GM23248 (cell line): ENCODE data around the gene CREB5.
"Not testable (repeated sequence)": the region's sequence is repeated elsewhere in the genome, so short reads cannot be mapped to it uniquely, and the experiment has no call there.

Source experiments
- EZH2 ChIP-seq: fragments of 200-600 bp; sonication (generic); IDR thresholded peaks from 2 replicates; pipeline ENCODE4 v1.6.1; 2018; ENCODE audit warnings: antibody characterized with exemption, mild to moderate bottlenecking; ENCODE audit not compliant: insufficient read depth, poor library complexity, severe bottlenecking
- EZH2phosphoT487 ChIP-seq: fragments of 200-600 bp; sonication (generic); IDR thresholded peaks from 2 replicates; pipeline ENCODE4 v1.6.1; 2018; ENCODE audit warnings: antibody characterized with exemption, moderate library complexity, mild to moderate bottlenecking, low read depth; ENCODE audit not compliant: insufficient read depth

- not testable (repeated sequence) for TF ChIP-seq EZH2phosphoT487, EZH2
These were observed 373.8 kb downstream of the CREB5 start for GRCh38 chr7:28786156-28786555.
